ENCODE measurements around the gene ACTR10. TPM values are rescaled to one million over a fixed set of nuclear protein-coding genes. Genes with fewer than 3 reads are reported as not detected.

ACTR10 gene
- total RNA-seq, 1 donor from 2014 or later = 40.5 TPM

GRCh38 chr14:58216544-58216943, 16.6 kb downstream of the ACTR10 start:
- Mint-ChIP-seq H3K27me3 (no peaks in the 10 kb centered on the region), H3K27ac (no peak overlapping the region), H3K36me3 (ENCODE audit: low read depth) (peaks cover 43% of the 10 kb centered on the region), H3K9me3 (peaks cover 2% of the 10 kb centered on the region), H3K4me1 (no peaks in the 10 kb centered on the region), H3K4me3 (no peak overlapping the region)
- intact Hi-C loops (cut with micrococcal nuclease) = no loop called here
- no peak for ATAC-seq (ENCODE audit: low read depth)
- CTCF ChIA-PET = no interaction called here
- TF ChIP-seq CTCF (IDR thresholded peaks at IDR 0.05) = no peak
- POLR2A ChIA-PET = no interaction called here
- no peak for DNase-seq

DNA sequence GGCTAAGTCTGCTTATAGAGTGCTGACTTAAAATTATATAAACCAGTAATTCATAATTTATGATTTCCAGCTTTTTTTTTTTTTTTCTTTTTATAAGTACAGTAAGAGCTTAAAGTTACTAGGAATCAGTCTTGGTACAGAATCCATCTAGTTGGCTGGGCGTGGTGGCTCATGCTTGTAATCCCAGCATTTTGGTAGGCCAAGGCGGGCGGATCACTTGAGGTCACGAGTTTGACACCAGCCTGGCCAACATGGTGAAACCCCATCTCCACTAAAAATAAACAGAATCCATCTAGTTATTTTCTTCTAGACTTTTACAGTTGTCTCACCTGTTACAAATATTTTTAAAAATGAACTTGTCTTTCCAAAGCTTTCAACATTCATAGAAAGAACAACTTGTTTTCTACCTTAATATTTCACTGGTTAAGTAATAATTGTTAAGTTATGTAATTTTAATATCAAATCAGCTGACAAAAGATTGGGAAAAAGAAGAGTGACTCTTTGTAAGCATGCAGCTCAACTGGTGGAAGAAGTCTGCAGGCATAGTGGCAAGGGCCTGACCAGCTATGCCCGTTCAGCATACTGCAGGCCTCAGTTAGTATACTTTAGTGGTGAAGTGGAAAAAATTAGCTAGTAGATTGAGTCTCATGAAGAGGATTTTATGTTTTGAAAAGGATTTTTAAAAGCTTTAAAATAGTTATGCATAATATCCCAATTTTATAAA, 27.3 kb downstream of the ACTR10 start:
- no peaks in the 10 kb centered on the region for H3K4me1 Mint-ChIP-seq
- DNase-seq = no peak
- no peak overlapping the region for H3K27ac Mint-ChIP-seq
- H3K4me3 Mint-ChIP-seq = no peak overlapping the region
- H3K9me3 Mint-ChIP-seq = no peaks in the 10 kb centered on the region
- no peak for ATAC-seq (ENCODE audit: low read depth)
- intact Hi-C loops (cut with micrococcal nuclease) = no loop called here
- H3K36me3 Mint-ChIP-seq (ENCODE audit: low read depth) = peaks cover 33% of the 10 kb centered on the region
- no peaks in the 10 kb centered on the region for H3K27me3 Mint-ChIP-seq
- ChIA-PET POLR2A (no interaction called here), CTCF (no interaction called here)
- no peak for TF ChIP-seq CTCF (IDR thresholded peaks at IDR 0.05)

- DNase-seq (no peak), ATAC-seq (ENCODE audit: low read depth) (no peak)
- TF ChIP-seq CTCF (IDR thresholded peaks at IDR 0.05) = no peak
- Mint-ChIP-seq H3K27me3 (peaks cover 2% of the 10 kb centered on the region), H3K36me3 (ENCODE audit: low read depth) (peaks cover 11% of the 10 kb centered on the region), H3K9me3 (no peaks in the 10 kb centered on the region), H3K27ac (no peak overlapping the region), H3K4me1 (peaks cover 19% of the 10 kb centered on the region), H3K4me3 (no peak overlapping the region)
- intact Hi-C loops (cut with micrococcal nuclease) = loop anchor here (1.0 kb wide), 2 partner anchors 38 to 189 kb away; partner anchors contain the start of genes ACTR10, KIAA0586 and TIMM9
- CTCF ChIA-PET = no interaction called here
- POLR2A ChIA-PET = interaction anchor here (0.7 kb wide), 1 partner anchor 19 kb away, joined by 3 read pairs; no protein-coding TSS in a partner anchor
Measured at GRCh38 chr14:58238252-58239243, 38.6 kb downstream of the ACTR10 start.

DNA sequence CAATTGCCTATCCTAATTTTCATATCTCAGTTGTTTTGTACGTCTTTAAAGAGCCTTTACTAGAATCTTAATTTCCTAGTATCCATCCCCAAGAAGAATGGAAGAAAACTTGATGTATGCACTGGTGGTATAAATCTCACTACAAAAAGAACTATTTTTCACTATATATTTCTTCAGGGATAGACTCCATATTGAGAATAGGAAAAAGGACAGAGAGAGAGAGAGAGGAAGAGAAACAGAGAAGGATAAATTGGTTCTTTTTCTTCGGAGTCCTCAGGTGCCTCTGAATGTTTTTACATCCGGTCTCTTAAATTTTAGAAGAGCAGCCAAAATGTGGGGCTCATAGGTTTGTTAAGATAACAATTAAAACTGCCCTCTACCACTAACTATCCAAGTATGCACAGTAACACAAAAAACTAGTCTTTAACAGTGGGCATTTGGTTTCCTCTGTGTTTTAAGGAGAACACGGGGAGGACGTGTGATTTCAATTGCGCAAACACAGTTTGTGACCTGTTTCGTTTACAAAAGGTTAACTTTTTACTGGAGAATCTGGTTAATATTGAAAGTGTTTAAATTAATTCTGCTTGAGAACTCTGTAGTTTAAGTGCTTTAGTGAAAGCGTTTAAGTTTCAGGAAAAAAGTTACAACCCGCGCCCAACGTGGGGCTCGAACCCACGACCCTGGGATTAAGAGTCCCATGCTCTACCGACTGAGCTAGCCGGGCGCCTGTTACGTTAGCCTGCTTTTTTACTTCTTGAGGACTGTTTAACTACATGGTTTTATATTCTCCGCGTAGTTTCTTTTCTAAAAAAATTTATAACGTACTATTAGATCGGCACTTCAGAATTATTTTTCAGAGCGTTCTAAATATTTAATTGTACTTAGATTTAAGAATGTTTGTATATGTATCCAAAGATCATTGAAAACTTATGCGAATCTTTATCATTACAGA, 39.6 kb downstream of the ACTR10 start:
- peaks cover 8% of the 10 kb centered on the region for H3K36me3 Mint-ChIP-seq (ENCODE audit: low read depth)
- no peak overlapping the region for H3K4me3 Mint-ChIP-seq
- no peaks in the 10 kb centered on the region for H3K9me3 Mint-ChIP-seq
- DNase-seq (peak; percentile 63), ATAC-seq (ENCODE audit: low read depth) (peak; percentile 10)
- POLR2A ChIA-PET = interaction anchor here (0.5 to 2.4 kb wide), 4 partner anchors 18 to 89 kb away, joined by 3 to 18 read pairs (median 4); partner anchors contain the start of genes ACTR10 and ARID4A
- intact Hi-C loops (cut with micrococcal nuclease) = loop anchor here (1.0 to 10.0 kb wide), 3 partner anchors 39 to 1245 kb away; partner anchors contain the start of genes ACTR10, JKAMP, KIAA0586 and L3HYPDH
- H3K4me1 Mint-ChIP-seq = peaks cover 25% of the 10 kb centered on the region
- H3K27ac Mint-ChIP-seq = no peak overlapping the region
- H3K27me3 Mint-ChIP-seq = peaks cover 2% of the 10 kb centered on the region
- CTCF ChIA-PET = no interaction called here
- no peak for TF ChIP-seq CTCF (IDR thresholded peaks at IDR 0.05)

All from activated B cell treated with CpG ODN at 0.5 μM for 24 hours (primary cell).